CD4-positive, alpha-beta T cell treated with Interleukin-2 at 100 ng/mL for 4 hours (primary cell): ENCODE measurements around the gene SMAD7.

ENCODE experiments used
- DNase-seq: peaks from one replicate; pipeline ENCODE4 v3.0.0-alpha.2; 2020; ENCODE audit warnings: low spot score

Gene SMAD7

GRCh38 chr18:48893608-48894600 is 56.9 kb downstream of the SMAD7 start:
- DNase-seq, result no peak

- DNase-seq, result no peak
Observed at GRCh38 chr18:48893061-48893607, 57.6 kb downstream of the SMAD7 start.

- DNase-seq, result no peak
Observed at GRCh38 chr18:48892146-48892855, 58.5 kb downstream of the SMAD7 start.

GRCh38 chr18:48891721-48892120 is 59.0 kb downstream of the SMAD7 start:
- no peak for DNase-seq

- no peak for DNase-seq
Observed at GRCh38 chr18:48889981-48890762, 60.6 kb downstream of the SMAD7 start.

- no peak for DNase-seq
Observed at GRCh38 chr18:48889115-48889941, 61.4 kb downstream of the SMAD7 start.

GRCh38 chr18:48888773-48889080 is 62.0 kb downstream of the SMAD7 start:
- no peak for DNase-seq

- no peak for DNase-seq
Observed at GRCh38 chr18:48887905-48888772, 62.6 kb downstream of the SMAD7 start.

- no peak for DNase-seq
Observed at GRCh38 chr18:48887294-48887904, 63.4 kb downstream of the SMAD7 start.

GRCh38 chr18:48886520-48887293 is 64.1 kb downstream of the SMAD7 start:
- no peak for DNase-seq

GRCh38 chr18:48885924-48886400 is 64.8 kb downstream of the SMAD7 start:
- no peak for DNase-seq

GRCh38 chr18:48885266-48885923 is 65.4 kb downstream of the SMAD7 start:
- DNase-seq, result no peak

GRCh38 chr18:48884771-48885170 is 66.0 kb downstream of the SMAD7 start:
- no peak for DNase-seq

GRCh38 chr18:48884306-48884705 is 66.5 kb downstream of the SMAD7 start:
- no peak for DNase-seq

- no peak for DNase-seq
Observed at GRCh38 chr18:48882379-48882778, 68.4 kb downstream of the SMAD7 start.

GRCh38 chr18:48880931-48881330 is 69.8 kb downstream of the SMAD7 start:
- DNase-seq, result no peak

- DNase-seq, result no peak
Observed at GRCh38 chr18:48879008-48879431, 71.7 kb downstream of the SMAD7 start.

GRCh38 chr18:48878471-48878870 is 72.3 kb downstream of the SMAD7 start:
- no peak for DNase-seq
